IMR-90 (cell line): ENCODE results near the gene SPIN3. TPM values are rescaled to one million over a fixed set of nuclear protein-coding genes. Genes with fewer than 3 reads are reported as not detected.

Source experiments
- ATAC-seq: fragments of 200-7000 bp; cut with Tn5 transposase; 2 replicates; pipeline ENCODE4 v1.9.1; 2020; ENCODE audit warnings: low read depth, mild to moderate bottlenecking, moderate library complexity
- BruUV-seq: library from RNA; stranded (reverse); fragments of 400-500 nt; replicated peaks from 2 replicates; lab custom pipeline; 2021; lab: Mats Ljungman, UMichigan
- CTCF ChIA-PET: fragments of 300-600 bp; formaldehyde crosslinking; extraction: SDS; loops from one replicate; lab custom pipeline; 2021; ENCODE audit warnings: antibody characterized with exemption; lab: Yijun Ruan, JAX
- POLR2A ChIA-PET: fragments of 300-600 bp; sonication (Branson Sonifier 250); formaldehyde crosslinking; loops from one replicate; lab custom pipeline; 2022; ENCODE audit warnings: antibody characterized with exemption; ENCODE audit not compliant: unreplicated experiment; lab: Charles Lee
- DNase-seq: peaks from one replicate; pipeline ENCODE4 v3.0.0; 2013
- H2AFZ ChIP-seq: replicated peaks from 2 replicates; pipeline ENCODE3; 2013; ENCODE audit warnings: low read length, mild to moderate bottlenecking; ENCODE audit not compliant: poor library complexity
- H2AK5ac ChIP-seq: 2 replicates; pipeline ENCODE4 v1.6.1; 2013; ENCODE audit warnings: low read depth, low read length, inconsistent platforms
- H2AK9ac ChIP-seq: replicated peaks from 2 replicates; pipeline ENCODE3; 2013; ENCODE audit warnings: mild to moderate bottlenecking, low read depth, low read length, moderate library complexity; ENCODE audit not compliant: poor library complexity
- H2BK120ac ChIP-seq: 2 replicates; pipeline ENCODE4 v1.6.1; 2013; ENCODE audit warnings: low read depth, low read length, inconsistent platforms
- H2BK15ac ChIP-seq: 3 replicates; pipeline ENCODE4 v1.6.1; 2013; ENCODE audit warnings: low read depth, low read length, inconsistent platforms
- H2BK20ac ChIP-seq: 2 replicates; pipeline ENCODE4 v1.6.1; 2013; ENCODE audit warnings: low read depth, mild to moderate bottlenecking, inconsistent platforms, low read length, moderate library complexity
- H2BK5ac ChIP-seq: 2 replicates; pipeline ENCODE4 v1.6.1; 2013; ENCODE audit warnings: mild to moderate bottlenecking, low read depth, low read length, inconsistent platforms; ENCODE audit not compliant: poor library complexity, severe bottlenecking
- H3K14ac ChIP-seq: replicated peaks from 2 replicates; pipeline ENCODE4 v1.6.1; 2013; ENCODE audit warnings: low read depth, low read length, inconsistent platforms
- H3K18ac ChIP-seq: 2 replicates; pipeline ENCODE4 v1.6.1; 2013; ENCODE audit warnings: low read depth, low read length, control low read depth
- H3K23ac ChIP-seq: 2 replicates; pipeline ENCODE4 v1.6.1; 2013; ENCODE audit warnings: low read depth, low read length, inconsistent platforms
- H3K27ac ChIP-seq: 2 replicates; pipeline ENCODE4 v1.5.1; 2013; ENCODE audit warnings: mild to moderate bottlenecking, control low read depth, low read length; ENCODE audit not compliant: insufficient read depth
- H3K27me3 ChIP-seq: 2 replicates; pipeline ENCODE4 v1.6.1; 2013; ENCODE audit warnings: low read length; ENCODE audit not compliant: control insufficient read depth, insufficient read depth
- H3K36me3 ChIP-seq: 2 replicates; pipeline ENCODE4 v1.6.1; 2013; ENCODE audit warnings: low read length, mixed read lengths; ENCODE audit not compliant: control insufficient read depth, insufficient read depth
- H3K4ac ChIP-seq: 2 replicates; pipeline ENCODE4 v1.6.1; 2013; ENCODE audit warnings: low read depth, low read length, inconsistent platforms
- H3K4me1 ChIP-seq: 2 replicates; pipeline ENCODE4 v1.6.1; 2013; ENCODE audit warnings: low read length, mixed read lengths; ENCODE audit not compliant: control insufficient read depth, insufficient read depth
- H3K4me2 ChIP-seq: 2 replicates; pipeline ENCODE4 v1.6.1; 2013; ENCODE audit warnings: low read depth, mild to moderate bottlenecking, control low read depth, low read length, moderate library complexity
- H3K4me3 ChIP-seq: 2 replicates; pipeline ENCODE4 v1.5.1; 2013; ENCODE audit warnings: low read depth, mild to moderate bottlenecking, control low read depth, low read length, moderate library complexity; ENCODE audit not compliant: insufficient read depth
- H3K56ac ChIP-seq: 2 replicates; pipeline ENCODE4 v1.6.1; 2013; ENCODE audit warnings: low read length, inconsistent platforms; ENCODE audit not compliant: insufficient read depth; ENCODE audit errors: extremely low read depth
- H3K79me1 ChIP-seq, 2 experiments: 2 replicates each; pipeline ENCODE4 v1.6.1; 2013; ENCODE audit warnings: low read length in 2 of 2, inconsistent platforms in 1 of 2, low read depth in 1 of 2
- H3K9ac ChIP-seq: 2 replicates; pipeline ENCODE4 v1.6.1; 2013; ENCODE audit warnings: low read depth, low read length, control low read depth
- H3K9me1 ChIP-seq: 2 replicates; pipeline ENCODE4 v1.6.1; 2013; ENCODE audit warnings: low read length, inconsistent platforms; ENCODE audit not compliant: insufficient read depth
- H3K9me3 ChIP-seq: 2 replicates; pipeline ENCODE4 v1.6.1; 2013; ENCODE audit warnings: low read length; ENCODE audit not compliant: control insufficient read depth, insufficient read depth
- H4K20me1 ChIP-seq: 2 replicates; pipeline ENCODE4 v1.6.1; 2013; ENCODE audit warnings: low read length, inconsistent platforms; ENCODE audit not compliant: insufficient read depth
- H4K5ac ChIP-seq: 2 replicates; pipeline ENCODE4 v1.6.1; 2013; ENCODE audit warnings: mild to moderate bottlenecking, low read depth, low read length, control low read depth
- H4K8ac ChIP-seq, 2 experiments: 2 replicates each; pipeline ENCODE4 v1.6.1; 2013; ENCODE audit warnings: low read depth in 2 of 2, low read length in 2 of 2, control low read depth in 1 of 2, inconsistent platforms in 1 of 2
- H4K91ac ChIP-seq: 2 replicates; pipeline ENCODE4 v1.6.1; 2013; ENCODE audit warnings: low read depth, low read length, inconsistent platforms; ENCODE audit not compliant: insufficient read depth
- BHLHE40 ChIP-seq: fragments of 150-350 bp; IDR thresholded peaks from 2 replicates; pipeline ENCODE4 v1.6.1; 2016; ENCODE audit warnings: mild to moderate bottlenecking, low read depth, low read length
- CEBPB ChIP-seq: IDR thresholded peaks from 2 replicates; pipeline ENCODE4 v1.6.1; 2012; ENCODE audit warnings: low read depth, low read length, improper control_type of control experiment
- ELK1 ChIP-seq: fragments of 150-350 bp; IDR thresholded peaks from 2 replicates; pipeline ENCODE4 v1.6.1; 2016; ENCODE audit warnings: low read depth, mild to moderate bottlenecking, low read length, moderate library complexity, borderline replicate concordance
- FOS ChIP-seq: fragments of 150-350 bp; IDR thresholded peaks from 2 replicates; pipeline ENCODE4 v1.6.1; 2016; ENCODE audit warnings: low read depth, low read length
- MXI1 ChIP-seq: IDR thresholded peaks from 2 replicates; pipeline ENCODE4 v1.6.1; 2012; ENCODE audit warnings: low read depth, mild to moderate bottlenecking, low read length, moderate library complexity, borderline replicate concordance
- RAD21 ChIP-seq: IDR thresholded peaks from 2 replicates; pipeline ENCODE4 v1.6.1; 2012; ENCODE audit warnings: low read length, improper control_type of control experiment
- RCOR1 ChIP-seq: IDR thresholded peaks from 2 replicates; pipeline ENCODE4 v1.6.1; 2012; ENCODE audit warnings: mild to moderate bottlenecking, low read length, improper control_type of control experiment; ENCODE audit not compliant: insufficient replicate concordance
- SMC3 ChIP-seq: fragments of 150-350 bp; IDR thresholded peaks from 2 replicates; pipeline ENCODE4 v1.6.1; 2016; ENCODE audit warnings: low read depth, mild to moderate bottlenecking, antibody characterized with exemption, low read length, moderate library complexity
- USF2 ChIP-seq: fragments of 150-350 bp; IDR thresholded peaks from 2 replicates; pipeline ENCODE4 v1.6.1; 2017; ENCODE audit warnings: mild to moderate bottlenecking, antibody characterized with exemption, low read length, low read depth
- WGBS, 2 experiments: methylation state at CpG; one replicate each; pipeline versions ENCODE4 v1.1.5 to v1.1.7; 2013; ENCODE audit warnings: missing lambda C conversion rate in 2 of 2; ENCODE audit not compliant: insufficient read length in 1 of 2; ENCODE audit errors: extremely low coverage in 2 of 2; 5-methylcytosine and 5-hydroxymethylcytosine counted together
- dilution Hi-C: fragments of 300-500 bp; cut with HindIII; formaldehyde crosslinking; loops from one replicate; pipeline ENCODE4 v1.14.3; 2018; ENCODE audit warnings: low sequenced_read_pairs; ENCODE audit not compliant: unreplicated experiment
- in situ Hi-C: fragments of 300-500 bp; cut with MboI; formaldehyde crosslinking; loops from 3 replicates; pipeline ENCODE4 v1.14.3; 2019; ENCODE audit warnings: low sequenced_read_pairs, inconsistent platforms, mixed read lengths
- intact Hi-C: fragments of 100-400 bp; cut with micrococcal nuclease; formaldehyde crosslinking; loops from 2 replicates; pipeline ENCODE4 v1.10.0; 2022
- polyA plus RNA-seq, 3 experiments: library from polyadenylated mRNA; depleted of rRNA; stranded (reverse); fragments of >200 nt; gene quantifications; 2 replicates each; pipeline ENCODE4 v1.2.3, GENCODE V29; 2012; ENCODE audit warnings: low replicate concordance in 1 of 3
- total RNA-seq: library from RNA; depleted of rRNA; stranded (reverse); fragments of >200 nt; gene quantifications from 2 replicates; pipeline ENCODE4 v1.2.3, GENCODE V29; 2012

Gene SPIN3
- total and polyA plus RNA-seq, 2 of the 4 experiments (the other 2 are of a cell fraction): 4.3 to 5.3 TPM

- Histone ChIP-seq H3K9ac (no peak overlapping the region), H4K20me1 (no peaks in the 10 kb centered on the region), H2AK5ac (no peak overlapping the region), H3K36me3 (peaks cover 7% of the 10 kb centered on the region), H2BK120ac (no peak overlapping the region), H3K79me1 (no peaks in the 10 kb centered on the region), H2BK15ac (no peak overlapping the region), H4K8ac (no peak overlapping the region), H3K9me1 (no peaks in the 10 kb centered on the region), H2AK9ac (no peak overlapping the region), H2BK5ac (no peak overlapping the region), H3K56ac (no peak overlapping the region), H3K4me3 (no peak overlapping the region), H3K14ac (no peak overlapping the region), H3K4ac (no peak overlapping the region), H4K91ac (no peak overlapping the region), H2AFZ (no peak overlapping the region), H3K4me2 (no peak overlapping the region), H3K27me3 (no peaks in the 10 kb centered on the region; the same call in 1 of the 2 replicates), H3K9me3 (no peaks in the 10 kb centered on the region), H3K27ac (no peak overlapping the region), H3K23ac (no peak overlapping the region), H3K4me1 (no peaks in the 10 kb centered on the region), H4K5ac (no peak overlapping the region), H3K18ac (no peak overlapping the region), H2BK20ac (no peak overlapping the region)
- ChIA-PET CTCF (interaction anchor here (0.9 kb wide), 1 partner anchor 8 kb away, joined by 3 read pairs; no protein-coding TSS in a partner anchor), POLR2A (no interaction called here)
- no peak for DNase-seq
- no CpG with 5 or more reads among the region's 1 CpG for WGBS, 2 experiments
- in situ Hi-C loops: loop anchor here (25.0 kb wide), 1 partner anchor 174 kb away; no protein-coding TSS in a partner anchor
- intact Hi-C loops: no loop called here
- TF ChIP-seq RAD21 (no peak), USF2 (no peak), SMC3 (no peak), ELK1 (no peak), BHLHE40 (no peak), FOS (no peak), CEBPB (no peak), RCOR1 (no peak), MXI1 (no peak)
- no TSS peak for BruUV-seq
- dilution Hi-C loops: no loop called here
- no peak for ATAC-seq
These were observed 9.2 kb downstream of the SPIN3 start for GRCh38 chrX:56986138-56986537.
